NCI-H2196 (cell line): ENCODE measurements around the gene EDN2.
A peak's percentile ranks its signal among the peaks of the same experiment; 100 is the strongest.

Experiments used
- DNase-seq: peaks from one replicate; lab custom pipeline; 2025; ENCODE audit not compliant: unreplicated experiment; lab: John Stamatoyannopoulos, UW

Gene EDN2

GRCh38 chr1:41440321-41441085, 44.0 kb downstream of the EDN2 start:
- no peak for DNase-seq

GRCh38 chr1:41439234-41439633, 45.2 kb downstream of the EDN2 start:
- DNase-seq: peak; percentile 77

GRCh38 chr1:41438711-41439110, 45.8 kb downstream of the EDN2 start:
- DNase-seq: no peak

- no peak for DNase-seq
Measured at GRCh38 chr1:41437011-41437355, 47.5 kb downstream of the EDN2 start.

- no peak for DNase-seq
Measured at GRCh38 chr1:41436281-41437010, 48.0 kb downstream of the EDN2 start.

- DNase-seq: no peak
Measured at GRCh38 chr1:41435570-41436178, 48.8 kb downstream of the EDN2 start.

GRCh38 chr1:41434748-41435449, 49.6 kb downstream of the EDN2 start:
- DNase-seq: no peak

GRCh38 chr1:41434306-41434705, 50.2 kb downstream of the EDN2 start:
- DNase-seq: no peak

- no peak for DNase-seq
Measured at GRCh38 chr1:41433501-41433900, 51.0 kb downstream of the EDN2 start.

- peak; percentile 91 for DNase-seq
Measured at GRCh38 chr1:41432481-41433280, 51.8 kb downstream of the EDN2 start.

- no peak for DNase-seq
Measured at GRCh38 chr1:41431490-41432350, 52.8 kb downstream of the EDN2 start.

- no peak for DNase-seq
Measured at GRCh38 chr1:41430582-41430981, 53.9 kb downstream of the EDN2 start.

GRCh38 chr1:41430069-41430468, 54.4 kb downstream of the EDN2 start:
- no peak for DNase-seq

GRCh38 chr1:41429641-41430035, 54.8 kb downstream of the EDN2 start:
- no peak for DNase-seq
